AG10803 (cell line): ENCODE data around the gene ATF2.
"Not testable (repeated sequence)": the region's sequence is repeated elsewhere in the genome, so short reads cannot be mapped to it uniquely, and the experiment has no call there.

Experiments used
- DNase-seq: peaks from one replicate; pipeline ENCODE4 v3.0.0; 2010; ENCODE audit warnings: low read depth
- H3K4me3 ChIP-seq: 2 replicates; pipeline ENCODE4 v1.5.1; 2011; ENCODE audit warnings: mild to moderate bottlenecking, low read length, control low read depth
- CTCF ChIP-seq: conservative IDR thresholded peaks from 2 replicates; pipeline ENCODE4 v1.5.1; 2011; ENCODE audit warnings: mild to moderate bottlenecking, low read length, control low read depth, inconsistent platforms

Gene ATF2

GRCh38 chr2:175101514-175101913, 66.5 kb downstream of the ATF2 start:
- H3K4me3 ChIP-seq: no peak overlapping the region
- no peak for TF ChIP-seq CTCF
- no peak for DNase-seq

GRCh38 chr2:175097297-175097696, 70.7 kb downstream of the ATF2 start:
- H3K4me3 ChIP-seq: no peak overlapping the region
- no peak for TF ChIP-seq CTCF
- peak; percentile 35 for DNase-seq

GRCh38 chr2:175084117-175084516, 83.9 kb downstream of the ATF2 start:
- not testable (repeated sequence) for H3K4me3 ChIP-seq, DNase-seq

GRCh38 chr2:175080479-175080878, 87.5 kb downstream of the ATF2 start:
- TF ChIP-seq CTCF: no peak
- H3K4me3 ChIP-seq: no peak overlapping the region
- no peak for DNase-seq

GRCh38 chr2:175076272-175076671, 91.7 kb downstream of the ATF2 start:
- no peak for DNase-seq
- no peak for TF ChIP-seq CTCF
- H3K4me3 ChIP-seq: no peak overlapping the region

- no peak for DNase-seq
- no peak overlapping the region for H3K4me3 ChIP-seq
- no peak for TF ChIP-seq CTCF
Measured at GRCh38 chr2:175074478-175074877, 93.5 kb downstream of the ATF2 start.

GRCh38 chr2:175068534-175068933, 99.5 kb downstream of the ATF2 start:
- no peak for DNase-seq
- no peak for TF ChIP-seq CTCF

GRCh38 chr2:175066411-175066810, 101.6 kb downstream of the ATF2 start:
- no peak for TF ChIP-seq CTCF
- no peak for DNase-seq
- no peak overlapping the region for H3K4me3 ChIP-seq

More at GRCh38 chr2:175068534-175068933, 99.5 kb downstream of the ATF2 start:
- no peak overlapping the region for H3K4me3 ChIP-seq
